Measurements from ENCODE around the gene CCDC102B.
"Not testable (repeated sequence)": the region's sequence is repeated elsewhere in the genome, so short reads cannot be mapped to it uniquely, and the experiment has no call there.

CCDC102B gene

GRCh38 chr18:68935686-68936085, 137.8 kb downstream of the CCDC102B start:
- no peak overlapping the region for H3K4me3 ChIP-seq (replicated peaks; ENCODE audit: low read depth, low read length)
- no peak for DNase-seq (ENCODE audit: extremely low read depth, low read depth)
- no peak for TF ChIP-seq CTCF (IDR thresholded peaks at IDR 0.05; ENCODE audit: low read depth, low read length, missing control alignments)

GRCh38 chr18:68937029-68937599, 139.2 kb downstream of the CCDC102B start:
- H3K4me3 ChIP-seq (replicated peaks; ENCODE audit: low read depth, low read length): no peak overlapping the region
- no peak for TF ChIP-seq CTCF (IDR thresholded peaks at IDR 0.05; ENCODE audit: low read depth, low read length, missing control alignments)
- no peak for DNase-seq (ENCODE audit: extremely low read depth, low read depth)

DNA sequence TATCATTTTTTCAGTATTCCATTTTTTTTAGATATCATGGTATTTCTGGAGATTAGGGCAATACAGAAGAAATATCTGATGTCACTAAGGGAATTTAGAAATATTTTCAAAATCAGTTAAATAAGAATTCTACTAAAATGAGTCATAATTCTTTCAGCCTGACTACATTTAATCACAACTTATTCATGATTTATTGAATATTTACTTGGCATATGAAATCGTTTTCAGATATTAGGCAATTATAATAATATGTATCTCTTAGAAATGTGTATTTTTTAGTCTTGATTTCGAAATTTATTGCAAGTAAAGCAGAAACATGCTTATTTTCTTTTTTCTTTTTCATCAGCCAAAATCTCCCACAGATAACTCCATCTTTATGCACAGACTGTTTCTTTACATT, 142.2 kb downstream of the CCDC102B start:
- TF ChIP-seq CTCF (IDR thresholded peaks at IDR 0.05; ENCODE audit: low read depth, low read length, missing control alignments): no peak
- H3K4me3 ChIP-seq (replicated peaks; ENCODE audit: low read depth, low read length): no peak overlapping the region
- no peak for DNase-seq (ENCODE audit: extremely low read depth, low read depth)

DNA sequence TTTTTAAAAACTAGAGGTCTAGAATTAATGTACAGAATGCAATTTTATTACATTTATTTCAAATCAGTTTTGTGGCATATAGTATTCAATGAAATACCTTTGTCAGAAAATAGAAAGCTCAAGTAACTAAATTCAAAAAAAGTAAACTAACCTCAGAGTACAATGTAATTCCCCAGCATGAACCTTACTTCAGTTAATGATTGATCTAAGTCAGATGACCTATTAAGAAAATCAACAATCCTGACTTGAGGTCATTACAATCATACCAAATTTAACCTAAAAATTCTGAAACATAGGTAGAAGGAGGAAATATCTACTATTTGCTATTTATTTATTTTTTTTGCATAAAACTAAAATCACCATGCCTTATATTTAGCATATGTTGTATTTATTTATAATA, 142.9 kb downstream of the CCDC102B start:
- no peak for DNase-seq (ENCODE audit: extremely low read depth, low read depth)
- no peak overlapping the region for H3K4me3 ChIP-seq (replicated peaks; ENCODE audit: low read depth, low read length)
- no peak for TF ChIP-seq CTCF (IDR thresholded peaks at IDR 0.05; ENCODE audit: low read depth, low read length, missing control alignments)

DNA sequence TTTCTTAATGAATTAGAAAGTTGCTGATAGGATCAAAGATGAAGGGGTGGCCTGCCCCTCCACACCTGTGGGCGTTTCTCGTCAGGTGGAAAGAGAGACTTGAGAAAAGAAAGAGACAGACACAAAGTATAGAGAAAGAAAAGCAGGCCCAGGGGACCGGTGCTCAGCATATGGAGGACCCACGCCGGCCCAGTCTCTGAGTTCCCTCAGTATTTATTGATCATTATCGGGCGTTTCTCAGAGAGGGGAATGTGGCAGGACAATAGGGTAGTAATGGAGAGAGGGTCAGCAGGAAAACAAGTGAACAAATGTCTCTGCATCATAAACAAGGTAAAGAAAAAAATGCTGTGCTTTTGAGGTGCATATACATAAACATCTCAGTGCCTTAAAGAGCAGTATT, 144.3 kb downstream of the CCDC102B start:
- DNase-seq (ENCODE audit: extremely low read depth, low read depth): no peak
- no peak for TF ChIP-seq CTCF (IDR thresholded peaks at IDR 0.05; ENCODE audit: low read depth, low read length, missing control alignments)

DNA sequence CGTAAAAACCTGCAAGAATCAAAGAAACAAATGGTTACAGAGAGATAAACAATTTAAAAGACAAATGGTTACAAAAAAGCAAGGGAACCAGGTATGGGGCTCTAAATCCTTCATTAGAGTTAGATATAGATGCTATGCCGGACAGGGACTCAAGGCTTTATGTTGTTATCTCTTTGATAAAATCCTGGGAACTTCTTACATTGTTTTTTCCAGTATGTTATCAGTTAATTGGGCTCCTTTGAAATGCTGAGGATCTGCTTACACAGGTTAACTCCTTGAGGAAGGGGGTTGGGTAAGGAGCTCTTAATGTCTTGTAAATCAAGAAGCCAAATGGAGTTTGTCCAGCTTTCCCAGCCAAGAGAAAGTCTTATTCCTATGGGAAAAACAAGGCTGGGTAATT, 146.0 kb downstream of the CCDC102B start:
- not testable (repeated sequence) for H3K4me3 ChIP-seq (replicated peaks; ENCODE audit: low read depth, low read length); DNase-seq (ENCODE audit: extremely low read depth, low read depth)

More for the DNA sequence above, 144.3 kb downstream of the CCDC102B start:
- H3K4me3 ChIP-seq (replicated peaks; ENCODE audit: low read depth, low read length): no peak overlapping the region

- no peak for TF ChIP-seq CTCF (IDR thresholded peaks at IDR 0.05; ENCODE audit: low read depth, low read length, missing control alignments)
- H3K4me3 ChIP-seq (replicated peaks; ENCODE audit: low read depth, low read length): no peak overlapping the region
- DNase-seq (ENCODE audit: extremely low read depth, low read depth): no peak
Observed at GRCh38 chr18:68944330-68944729, 146.4 kb downstream of the CCDC102B start.

Measured in HFF-Myc (cell line).